Measurements from ENCODE around the gene TAB2.

TAB2 gene

GRCh38 chr6:149356081-149356750 is 38.7 kb downstream of the TAB2 start:
- Histone ChIP-seq H2BK120ac (ENCODE audit: low read depth, low read length) (no peak overlapping the region), H3K79me1 (replicated peaks; ENCODE audit: low read length, poor library complexity, severe bottlenecking) (peaks cover 5% of the 10 kb centered on the region), H3K4me3 (ENCODE audit: insufficient read depth in 1 of 2, low read depth in 1 of 2, low read length in 2 of 2) (no peak overlapping the region), H2BK12ac (ENCODE audit: low read length in 2 of 2) (no peak overlapping the region), H3K9me3 (ENCODE audit: control insufficient read depth, low read length) (no peaks in the 10 kb centered on the region), H3K9ac (ENCODE audit: low read length) (no peak overlapping the region), H3K4ac (ENCODE audit: low read depth in 1 of 2, low read length in 2 of 2) (no peak overlapping the region), H3K23ac (ENCODE audit: low read length in 2 of 2) (no peak overlapping the region), H3K4me2 (ENCODE audit: low read length, poor library complexity, severe bottlenecking) (no peak overlapping the region), H3K4me1 (ENCODE audit: control insufficient read depth, insufficient read depth, low read depth, low read length) (no peaks in the 10 kb centered on the region), H4K91ac (ENCODE audit: low read length) (no peak overlapping the region), H2BK15ac (ENCODE audit: low read depth, poor library complexity, severe bottlenecking) (no peak overlapping the region), H4K8ac (ENCODE audit: low read length) (no peak overlapping the region), H2BK5ac (ENCODE audit: low read depth, low read length, poor library complexity, severe bottlenecking) (no peak overlapping the region), H3K27me3 (ENCODE audit: control insufficient read depth in 1 of 2, insufficient read depth in 1 of 2, low read length in 2 of 2) (no peaks in the 10 kb centered on the region), H3K27ac (ENCODE audit: low read length, poor library complexity, severe bottlenecking) (no peak overlapping the region), H2AFZ (ENCODE audit: low read depth, low read length) (no peak overlapping the region), H3K36me3 (ENCODE audit: control insufficient read depth in 1 of 2, insufficient read depth in 2 of 2, low read depth in 1 of 2, low read length in 2 of 2) (peaks cover 0 to under 1% of the 10 kb centered on the region in 2 experiments), H3K14ac (ENCODE audit: low read length in 2 of 2) (no peak overlapping the region), H3K18ac (ENCODE audit: low read depth in 1 of 2, low read length in 2 of 2) (no peak overlapping the region), H2AK5ac (ENCODE audit: low read length, severe bottlenecking) (no peak overlapping the region)
- 94% methylated on average over 3 of the region's 6 CpGs for WGBS
- no peak for DNase-seq

- Histone ChIP-seq H2AFZ (ENCODE audit: low read depth, low read length) (no peak overlapping the region), H2BK5ac (ENCODE audit: low read depth, low read length, poor library complexity, severe bottlenecking) (no peak overlapping the region), H3K4me2 (ENCODE audit: low read length, poor library complexity, severe bottlenecking) (no peak overlapping the region), H3K9me3 (ENCODE audit: control insufficient read depth, low read length) (no peaks in the 10 kb centered on the region), H3K4me1 (ENCODE audit: control insufficient read depth, insufficient read depth, low read depth, low read length) (no peaks in the 10 kb centered on the region), H4K91ac (ENCODE audit: low read length) (no peak overlapping the region), H3K27ac (ENCODE audit: low read length, poor library complexity, severe bottlenecking) (no peak overlapping the region), H3K18ac (ENCODE audit: low read depth in 1 of 2, low read length in 2 of 2) (no peak overlapping the region), H3K23ac (ENCODE audit: low read length in 2 of 2) (no peak overlapping the region), H2BK120ac (ENCODE audit: low read depth, low read length) (no peak overlapping the region), H3K36me3 (ENCODE audit: control insufficient read depth in 1 of 2, insufficient read depth in 2 of 2, low read depth in 1 of 2, low read length in 2 of 2) (peaks cover 0 to 3% of the 10 kb centered on the region in 2 experiments), H3K79me1 (replicated peaks; ENCODE audit: low read length, poor library complexity, severe bottlenecking) (peaks cover 7% of the 10 kb centered on the region), H3K4me3 (ENCODE audit: insufficient read depth in 1 of 2, low read depth in 1 of 2, low read length in 2 of 2) (no peak overlapping the region), H2AK5ac (ENCODE audit: low read length, severe bottlenecking) (no peak overlapping the region), H2BK15ac (ENCODE audit: low read depth, poor library complexity, severe bottlenecking) (no peak overlapping the region), H3K9ac (ENCODE audit: low read length) (no peak overlapping the region), H2BK12ac (ENCODE audit: low read length in 2 of 2) (no peak overlapping the region), H4K8ac (ENCODE audit: low read length) (no peak overlapping the region), H3K4ac (ENCODE audit: low read depth in 1 of 2, low read length in 2 of 2) (no peak overlapping the region), H3K27me3 (ENCODE audit: control insufficient read depth in 1 of 2, insufficient read depth in 1 of 2, low read length in 2 of 2) (no peaks in the 10 kb centered on the region), H3K14ac (ENCODE audit: low read length in 2 of 2) (no peak overlapping the region)
- 95% methylated on average over 14 of the region's 17 CpGs for WGBS
- DNase-seq = no peak
These were observed 40.4 kb downstream of the TAB2 start for GRCh38 chr6:149357726-149358538.

GRCh38 chr6:149359440-149359839 is 41.9 kb downstream of the TAB2 start:
- no peak overlapping the region for H2AK5ac ChIP-seq (ENCODE audit: low read length, severe bottlenecking)
- peaks cover 0 to 3% of the 10 kb centered on the region in 2 experiments for H3K36me3 ChIP-seq (ENCODE audit: control insufficient read depth in 1 of 2, insufficient read depth in 2 of 2, low read depth in 1 of 2, low read length in 2 of 2)

GRCh38 chr6:149360536-149360935 is 43.0 kb downstream of the TAB2 start:
- Histone ChIP-seq H2BK5ac (ENCODE audit: low read depth, low read length, poor library complexity, severe bottlenecking) (no peak overlapping the region), H3K9me3 (ENCODE audit: control insufficient read depth, low read length) (no peaks in the 10 kb centered on the region), H2AK5ac (ENCODE audit: low read length, severe bottlenecking) (no peak overlapping the region), H4K91ac (ENCODE audit: low read length) (no peak overlapping the region), H3K9ac (ENCODE audit: low read length) (no peak overlapping the region), H3K4me3 (ENCODE audit: insufficient read depth in 1 of 2, low read depth in 1 of 2, low read length in 2 of 2) (no peak overlapping the region), H3K4ac (ENCODE audit: low read depth in 1 of 2, low read length in 2 of 2) (no peak overlapping the region), H3K18ac (ENCODE audit: low read depth in 1 of 2, low read length in 2 of 2) (no peak overlapping the region), H3K23ac (ENCODE audit: low read length in 2 of 2) (no peak overlapping the region), H3K36me3 (ENCODE audit: control insufficient read depth in 1 of 2, insufficient read depth in 2 of 2, low read depth in 1 of 2, low read length in 2 of 2) (peaks cover 0 to 3% of the 10 kb centered on the region in 2 experiments), H3K79me1 (replicated peaks; ENCODE audit: low read length, poor library complexity, severe bottlenecking) (peaks cover 7% of the 10 kb centered on the region), H3K4me1 (ENCODE audit: control insufficient read depth, insufficient read depth, low read depth, low read length) (no peaks in the 10 kb centered on the region), H2AFZ (ENCODE audit: low read depth, low read length) (no peak overlapping the region), H2BK15ac (ENCODE audit: low read depth, poor library complexity, severe bottlenecking) (no peak overlapping the region), H3K27ac (ENCODE audit: low read length, poor library complexity, severe bottlenecking) (no peak overlapping the region), H3K14ac (ENCODE audit: low read length in 2 of 2) (no peak overlapping the region), H4K8ac (ENCODE audit: low read length) (no peak overlapping the region), H2BK120ac (ENCODE audit: low read depth, low read length) (no peak overlapping the region), H3K4me2 (ENCODE audit: low read length, poor library complexity, severe bottlenecking) (no peak overlapping the region), H3K27me3 (ENCODE audit: control insufficient read depth in 1 of 2, insufficient read depth in 1 of 2, low read length in 2 of 2) (no peaks in the 10 kb centered on the region), H2BK12ac (ENCODE audit: low read length in 2 of 2) (no peak overlapping the region)
- WGBS = over 99% methylated on average over 3 of the region's 3 CpGs
- no peak for DNase-seq

More at GRCh38 chr6:149359440-149359839, 41.9 kb downstream of the TAB2 start:
- H2BK15ac ChIP-seq (ENCODE audit: low read depth, poor library complexity, severe bottlenecking) = no peak overlapping the region
- no peak overlapping the region for H2BK120ac ChIP-seq (ENCODE audit: low read depth, low read length)
- no peaks in the 10 kb centered on the region for H3K9me3 ChIP-seq (ENCODE audit: control insufficient read depth, low read length)
- H2BK12ac ChIP-seq (ENCODE audit: low read length in 2 of 2) = no peak overlapping the region
- no peak overlapping the region for H2BK5ac ChIP-seq (ENCODE audit: low read depth, low read length, poor library complexity, severe bottlenecking)
- no peak overlapping the region for H3K4me2 ChIP-seq (ENCODE audit: low read length, poor library complexity, severe bottlenecking)
- no peak overlapping the region for H3K9ac ChIP-seq (ENCODE audit: low read length)
- H3K4ac ChIP-seq (ENCODE audit: low read depth in 1 of 2, low read length in 2 of 2) = no peak overlapping the region
- no peak overlapping the region for H4K91ac ChIP-seq (ENCODE audit: low read length)
- H3K18ac ChIP-seq (ENCODE audit: low read depth in 1 of 2, low read length in 2 of 2) = no peak overlapping the region
- H2AFZ ChIP-seq (ENCODE audit: low read depth, low read length) = no peak overlapping the region
- H3K23ac ChIP-seq (ENCODE audit: low read length in 2 of 2) = no peak overlapping the region
- no peak overlapping the region for H3K27ac ChIP-seq (ENCODE audit: low read length, poor library complexity, severe bottlenecking)
- no peak overlapping the region for H3K4me3 ChIP-seq (ENCODE audit: insufficient read depth in 1 of 2, low read depth in 1 of 2, low read length in 2 of 2)
- no peak overlapping the region for H3K14ac ChIP-seq (ENCODE audit: low read length in 2 of 2)
- H3K4me1 ChIP-seq (ENCODE audit: control insufficient read depth, insufficient read depth, low read depth, low read length) = no peaks in the 10 kb centered on the region
- DNase-seq = no peak
- no peak overlapping the region for H4K8ac ChIP-seq (ENCODE audit: low read length)
- H3K79me1 ChIP-seq (replicated peaks; ENCODE audit: low read length, poor library complexity, severe bottlenecking) = peaks cover 7% of the 10 kb centered on the region
- no peaks in the 10 kb centered on the region for H3K27me3 ChIP-seq (ENCODE audit: control insufficient read depth in 1 of 2, insufficient read depth in 1 of 2, low read length in 2 of 2)
